ENCODE measurements around the gene IPO13. TPM values are rescaled to one million over a fixed set of nuclear protein-coding genes. Genes with fewer than 3 reads are reported as not detected.

IPO13 gene
- total and polyA plus RNA-seq, 2 donors (not counting 1 experiment from before 2014, with no cell fraction given) = 12.8 to 18.5 TPM

DNA sequence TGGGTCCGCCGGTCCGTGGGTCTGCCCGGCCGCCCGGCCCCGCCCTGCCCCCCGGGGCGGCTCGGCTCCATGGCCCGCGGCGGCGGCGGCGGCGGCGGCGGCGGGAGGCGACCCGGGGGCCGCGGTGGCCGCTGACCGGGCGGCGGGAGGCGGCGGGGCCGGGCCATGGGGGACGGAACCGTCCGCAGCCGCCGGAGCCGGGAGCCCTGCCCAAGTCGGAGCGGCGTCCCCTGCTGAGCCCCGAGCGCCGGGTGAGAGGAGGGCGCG is 32.4 kb downstream of the IPO13 start:
- H3K4me2 ChIP-seq (ENCODE audit: extremely low read depth, insufficient read depth, low read length) = peak overlapping the region; percentile 9

DNA sequence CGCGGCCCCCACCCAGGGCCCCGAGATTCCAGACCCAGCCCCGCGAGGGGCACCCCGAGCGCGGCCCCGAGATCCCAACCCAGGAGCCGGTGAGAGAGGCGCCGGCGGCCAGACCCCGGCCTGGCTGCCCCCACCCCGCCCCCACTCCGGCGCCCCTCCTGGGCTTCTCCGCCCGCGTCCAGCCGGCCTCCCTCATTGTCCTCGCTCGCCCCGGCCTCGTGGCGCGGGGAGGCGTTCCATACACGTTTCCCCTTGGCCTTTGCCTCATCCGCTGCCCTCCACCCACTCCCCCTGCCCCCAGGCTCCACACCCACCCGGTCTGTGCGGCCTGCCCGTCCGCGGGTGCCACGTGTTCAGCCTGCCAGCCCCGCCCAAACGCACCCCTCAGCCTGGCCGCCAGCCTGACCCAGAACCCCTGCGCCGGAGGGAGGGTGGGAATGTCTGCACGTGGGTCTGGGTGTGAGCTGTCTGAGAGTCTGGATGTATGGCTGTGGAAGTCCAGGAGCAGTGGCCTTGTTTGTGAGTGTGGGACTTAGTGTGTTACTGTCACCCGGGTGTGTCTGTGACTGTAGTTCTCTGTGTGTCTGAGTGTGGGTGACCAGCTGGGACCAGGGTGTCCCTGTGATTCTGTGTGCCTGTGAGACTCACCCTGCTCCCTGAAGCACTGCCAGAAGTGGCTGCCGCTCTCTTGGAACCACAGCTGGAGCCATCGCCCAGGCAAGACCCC is 32.9 kb downstream of the IPO13 start:
- H2AFZ ChIP-seq (ENCODE audit: low read length) = peak overlapping the region; percentile 47
- peak overlapping the region; percentile 72 for H3K9ac ChIP-seq (ENCODE audit: insufficient read depth, low read length)
- H3K4me3 ChIP-seq (replicated peaks in 1 of 4; ENCODE audit: control extremely low read depth in 1 of 4, insufficient read depth in 1 of 4, low read depth in 3 of 4, low read length in 4 of 4) = peak overlapping the region; percentile 34 to 74 (median 65)
- peaks cover 56% of the 10 kb centered on the region for H3K79me2 ChIP-seq (ENCODE audit: control insufficient read depth, insufficient read depth, low read length)
- H4K20me1 ChIP-seq (ENCODE audit: control insufficient read depth, extremely low read depth, insufficient read depth, low read length) = no peaks in the 10 kb centered on the region
- H3K27ac ChIP-seq (ENCODE audit: insufficient read depth, low read length) = peak overlapping the region; percentile 18
- H3K4me1 ChIP-seq (ENCODE audit: control insufficient read depth, extremely low read depth, insufficient read depth, low read length) = peaks cover 10% of the 10 kb centered on the region
- H3K9me3 ChIP-seq (ENCODE audit: control insufficient read depth, insufficient read depth, low read depth, low read length) = no peaks in the 10 kb centered on the region
- H3K4me2 ChIP-seq (ENCODE audit: extremely low read depth, insufficient read depth, low read length) = peak overlapping the region; percentile 90
- H3K36me3 ChIP-seq (ENCODE audit: control insufficient read depth, insufficient read depth, low read length) = peaks cover 17% of the 10 kb centered on the region
- no peaks in the 10 kb centered on the region for H3K27me3 ChIP-seq (ENCODE audit: control insufficient read depth, insufficient read depth, low read length)
- TF ChIP-seq, protein P1, sequence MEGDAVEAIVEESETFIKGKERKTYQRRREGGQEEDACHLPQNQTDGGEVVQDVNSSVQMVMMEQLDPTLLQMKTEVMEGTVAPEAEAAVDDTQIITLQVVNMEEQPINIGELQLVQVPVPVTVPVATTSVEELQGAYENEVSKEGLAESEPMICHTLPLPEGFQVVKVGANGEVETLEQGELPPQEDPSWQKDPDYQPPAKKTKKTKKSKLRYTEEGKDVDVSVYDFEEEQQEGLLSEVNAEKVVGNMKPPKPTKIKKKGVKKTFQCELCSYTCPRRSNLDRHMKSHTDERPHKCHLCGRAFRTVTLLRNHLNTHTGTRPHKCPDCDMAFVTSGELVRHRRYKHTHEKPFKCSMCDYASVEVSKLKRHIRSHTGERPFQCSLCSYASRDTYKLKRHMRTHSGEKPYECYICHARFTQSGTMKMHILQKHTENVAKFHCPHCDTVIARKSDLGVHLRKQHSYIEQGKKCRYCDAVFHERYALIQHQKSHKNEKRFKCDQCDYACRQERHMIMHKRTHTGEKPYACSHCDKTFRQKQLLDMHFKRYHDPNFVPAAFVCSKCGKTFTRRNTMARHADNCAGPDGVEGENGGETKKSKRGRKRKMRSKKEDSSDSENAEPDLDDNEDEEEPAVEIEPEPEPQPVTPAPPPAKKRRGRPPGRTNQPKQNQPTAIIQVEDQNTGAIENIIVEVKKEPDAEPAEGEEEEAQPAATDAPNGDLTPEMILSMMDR (conservative IDR thresholded peaks at IDR 0.05 in 1 of 2, IDR thresholded peaks at IDR 0.05 in 1 of 2; ENCODE audit: low read depth in 1 of 2, low read length in 2 of 2) = no peak
- TF ChIP-seq EZH2 (IDR thresholded peaks at IDR 0.05; ENCODE audit: low read length, missing control alignments) = no peak
- peak; percentile 51 to 67 for DNase-seq (ENCODE audit: low read depth in 2 of 2)

More for the DNA sequence above, 32.4 kb downstream of the IPO13 start:
- Histone ChIP-seq H3K36me3 (ENCODE audit: control insufficient read depth, insufficient read depth, low read length) (peaks cover 17% of the 10 kb centered on the region), H4K20me1 (ENCODE audit: control insufficient read depth, extremely low read depth, insufficient read depth, low read length) (no peaks in the 10 kb centered on the region), H2AFZ (ENCODE audit: low read length) (no peak overlapping the region), H3K4me1 (ENCODE audit: control insufficient read depth, extremely low read depth, insufficient read depth, low read length) (peaks cover 10% of the 10 kb centered on the region), H3K9me3 (ENCODE audit: control insufficient read depth, insufficient read depth, low read depth, low read length) (no peaks in the 10 kb centered on the region), H3K4me3 (replicated peaks in 1 of 4; ENCODE audit: control extremely low read depth in 1 of 4, insufficient read depth in 1 of 4, low read depth in 3 of 4, low read length in 4 of 4) (peak overlapping the region in 3 of 4 experiments; percentile 34 to 74 (median 59)), H3K27me3 (ENCODE audit: control insufficient read depth, insufficient read depth, low read length) (no peaks in the 10 kb centered on the region), H3K27ac (ENCODE audit: insufficient read depth, low read length) (no peak overlapping the region), H3K9ac (ENCODE audit: insufficient read depth, low read length) (peak overlapping the region; percentile 72), H3K79me2 (ENCODE audit: control insufficient read depth, insufficient read depth, low read length) (peaks cover 56% of the 10 kb centered on the region)
- no peak for TF ChIP-seq EZH2 (IDR thresholded peaks at IDR 0.05; ENCODE audit: low read length, missing control alignments)
- TF ChIP-seq, protein P1 (conservative IDR thresholded peaks at IDR 0.05 in 1 of 2, IDR thresholded peaks at IDR 0.05 in 1 of 2; ENCODE audit: low read depth in 1 of 2, low read length in 2 of 2) = no peak
- DNase-seq (ENCODE audit: low read depth in 2 of 2) = no peak

- peak in 1 of 2 donors; percentile 57 for DNase-seq (ENCODE audit: low read depth in 2 of 2)
- H3K27me3 ChIP-seq (ENCODE audit: control insufficient read depth, insufficient read depth, low read length) = no peaks in the 10 kb centered on the region
- H3K4me2 ChIP-seq (ENCODE audit: extremely low read depth, insufficient read depth, low read length) = peak overlapping the region; percentile 90
- peak overlapping the region; percentile 72 for H3K9ac ChIP-seq (ENCODE audit: insufficient read depth, low read length)
- H3K4me1 ChIP-seq (ENCODE audit: control insufficient read depth, extremely low read depth, insufficient read depth, low read length) = peaks cover 10% of the 10 kb centered on the region
- H3K27ac ChIP-seq (ENCODE audit: insufficient read depth, low read length) = peak overlapping the region; percentile 18
- H3K4me3 ChIP-seq (replicated peaks in 1 of 4; ENCODE audit: control extremely low read depth in 1 of 4, insufficient read depth in 1 of 4, low read depth in 3 of 4, low read length in 4 of 4) = peak overlapping the region; percentile 34 to 74 (median 65)
- no peaks in the 10 kb centered on the region for H3K9me3 ChIP-seq (ENCODE audit: control insufficient read depth, insufficient read depth, low read depth, low read length)
- no peak overlapping the region for H2AFZ ChIP-seq (ENCODE audit: low read length)
- TF ChIP-seq, protein P1 (conservative IDR thresholded peaks at IDR 0.05 in 1 of 2, IDR thresholded peaks at IDR 0.05 in 1 of 2; ENCODE audit: low read depth in 1 of 2, low read length in 2 of 2) = no peak
- H3K79me2 ChIP-seq (ENCODE audit: control insufficient read depth, insufficient read depth, low read length) = peaks cover 49% of the 10 kb centered on the region
- no peaks in the 10 kb centered on the region for H4K20me1 ChIP-seq (ENCODE audit: control insufficient read depth, extremely low read depth, insufficient read depth, low read length)
- peaks cover 22% of the 10 kb centered on the region for H3K36me3 ChIP-seq (ENCODE audit: control insufficient read depth, insufficient read depth, low read length)
These were observed 33.7 kb downstream of the IPO13 start for GRCh38 chr1:43980255-43981134.
